PC-9 (cell line): Measurements from ENCODE around the gene PLEKHG1. TPM values are rescaled to one million over a fixed set of nuclear protein-coding genes. Genes with fewer than 3 reads are reported as not detected.

Experiments
- BruUV-seq: library from RNA; stranded (reverse); fragments of 400-500 nt; replicated peaks from 2 replicates; lab custom pipeline; 2021; lab: Mats Ljungman, UMichigan
- CTCF ChIA-PET: fragments of 300-600 bp; sonication (Branson Sonifier 250); formaldehyde crosslinking; loops from one replicate; lab custom pipeline; 2022; ENCODE audit warnings: antibody characterized with exemption; lab: Charles Lee
- POLR2A ChIA-PET: fragments of 300-600 bp; sonication (Branson Sonifier 250); formaldehyde crosslinking; loops from one replicate; lab custom pipeline; 2022; ENCODE audit warnings: antibody characterized with exemption; ENCODE audit not compliant: unreplicated experiment; lab: Charles Lee
- DNase-seq, 2 experiments: peaks; one replicate each; pipeline versions ENCODE4 v3.0.0 to v3.0.0-alpha.2; 2015 to 2022; ENCODE audit warnings: mixed read lengths in 1 of 2
- H2AFZ ChIP-seq: fragments of 200-600 bp; sonication (generic); 2 replicates; pipeline ENCODE4 v1.8.1; 2017; ENCODE audit warnings: antibody characterized with exemption
- H3F3A ChIP-seq: fragments of 200-600 bp; sonication (generic); 2 replicates; pipeline ENCODE4 v1.8.1; 2017; ENCODE audit warnings: antibody characterized with exemption, mild to moderate bottlenecking, low read depth; ENCODE audit not compliant: insufficient read depth
- H3K27ac ChIP-seq: fragments of 200-600 bp; sonication (generic); 2 replicates; pipeline ENCODE4 v1.6.1; 2016; ENCODE audit warnings: mixed run types
- H3K27me3 ChIP-seq: fragments of 200-600 bp; sonication (generic); 2 replicates; pipeline ENCODE4 v1.6.1; 2016; ENCODE audit warnings: low read depth, mixed run types; ENCODE audit not compliant: insufficient read depth
- H3K36me3 ChIP-seq: fragments of 200-600 bp; sonication (generic); 2 replicates; pipeline ENCODE4 v1.6.1; 2016; ENCODE audit warnings: low read depth, mixed run types
- H3K4me1 ChIP-seq: fragments of 200-600 bp; sonication (generic); replicated peaks from 2 replicates; pipeline ENCODE4 v1.6.1; 2016; ENCODE audit warnings: mixed run types; ENCODE audit not compliant: insufficient read depth
- H3K4me2 ChIP-seq: fragments of 200-600 bp; sonication (generic); 2 replicates; pipeline ENCODE4 v1.6.1; 2017; ENCODE audit warnings: mixed run types
- H3K4me3 ChIP-seq: fragments of 200-600 bp; sonication (generic); 2 replicates; pipeline ENCODE4 v1.6.1; 2016; ENCODE audit warnings: mixed run types
- H3K79me2 ChIP-seq: fragments of 200-600 bp; sonication (generic); 2 replicates; pipeline ENCODE4 v1.6.1; 2017; ENCODE audit warnings: low read depth, mixed run types
- H3K9me2 ChIP-seq: fragments of 200-600 bp; sonication (generic); 2 replicates; pipeline ENCODE4 v1.8.1; 2017; ENCODE audit warnings: mild to moderate bottlenecking; ENCODE audit not compliant: insufficient read depth
- H3K9me3 ChIP-seq: fragments of 200-600 bp; sonication (generic); 2 replicates; pipeline ENCODE4 v1.8.1; 2016; ENCODE audit warnings: low read depth; ENCODE audit not compliant: insufficient read depth
- H4K20me1 ChIP-seq: fragments of 200-600 bp; sonication (generic); 2 replicates; pipeline ENCODE4 v1.8.1; 2017; ENCODE audit not compliant: insufficient read depth
- CTCF ChIP-seq: fragments of 200-600 bp; sonication (generic); conservative IDR thresholded peaks from 2 replicates; pipeline ENCODE4 v1.6.1; 2017; ENCODE audit warnings: mixed run types, antibody characterized with exemption, mild to moderate bottlenecking, moderate library complexity
- EZH2 ChIP-seq: fragments of 200-600 bp; sonication (generic); IDR thresholded peaks from 2 replicates; pipeline ENCODE4 v1.8.0; 2017; ENCODE audit warnings: antibody characterized with exemption, low read depth
- intact Hi-C: fragments of 100-400 bp; cut with micrococcal nuclease; formaldehyde crosslinking; loops from one replicate; pipeline ENCODE4 v1.10.0; 2022; ENCODE audit not compliant: unreplicated experiment
- total RNA-seq: library from RNA; stranded (reverse); gene quantifications from 2 replicates; pipeline ENCODE4 v1.2.3, GENCODE V29; 2021

Gene PLEKHG1
- total RNA-seq, 1 experiment from 2014 or later: 8.9 TPM

DNA sequence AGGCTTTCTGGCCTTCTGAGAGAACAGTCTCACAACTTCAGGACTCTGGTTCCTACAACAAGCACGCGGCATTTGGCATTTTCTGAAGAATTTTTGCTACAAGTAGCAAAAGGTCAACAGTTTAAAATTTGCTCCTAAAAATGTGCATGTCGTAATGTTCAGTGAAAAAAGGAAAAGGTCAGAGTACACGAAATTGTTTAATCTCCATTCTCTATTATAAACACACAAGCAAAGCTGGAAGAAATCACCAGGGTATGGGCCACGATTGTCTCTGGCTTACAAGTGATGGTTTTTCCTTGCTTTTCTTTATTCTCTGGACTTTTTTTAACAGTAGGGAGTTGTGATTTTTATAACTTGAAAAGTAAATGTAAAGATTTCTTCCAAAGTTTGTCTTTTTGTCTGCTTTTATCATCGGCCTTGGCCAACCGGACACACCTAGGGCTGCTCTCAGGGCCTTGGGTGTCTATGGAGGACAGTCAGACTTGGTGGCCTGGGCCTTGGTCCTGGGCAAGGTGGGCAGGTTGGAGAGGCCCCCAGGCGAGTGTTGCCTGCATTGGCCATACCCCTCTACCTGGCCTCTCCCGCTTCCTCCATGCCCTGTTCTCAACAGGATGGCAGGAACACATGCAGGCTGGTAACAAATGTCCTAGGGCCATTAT, 32.4 kb downstream of the PLEKHG1 start:
- no peaks in the 10 kb centered on the region for H3K9me3 ChIP-seq
- no peaks in the 10 kb centered on the region for H3K4me1 ChIP-seq
- no peak overlapping the region for H2AFZ ChIP-seq
- H3K4me3 ChIP-seq: no peak overlapping the region
- no peaks in the 10 kb centered on the region for H3K9me2 ChIP-seq
- POLR2A ChIA-PET: no interaction called here
- TF ChIP-seq CTCF (no peak), EZH2 (no peak)
- no peak for DNase-seq
- no peak overlapping the region for H3K27ac ChIP-seq
- H3K27me3 ChIP-seq: no peaks in the 10 kb centered on the region
- CTCF ChIA-PET: no interaction called here
- no peaks in the 10 kb centered on the region for H3K79me2 ChIP-seq
- no peaks in the 10 kb centered on the region for H4K20me1 ChIP-seq
- BruUV-seq: no TSS peak
- no peak overlapping the region for H3K4me2 ChIP-seq
- no peaks in the 10 kb centered on the region for H3K36me3 ChIP-seq
- no peaks in the 10 kb centered on the region for H3F3A ChIP-seq
- intact Hi-C loops: no loop called here

DNA sequence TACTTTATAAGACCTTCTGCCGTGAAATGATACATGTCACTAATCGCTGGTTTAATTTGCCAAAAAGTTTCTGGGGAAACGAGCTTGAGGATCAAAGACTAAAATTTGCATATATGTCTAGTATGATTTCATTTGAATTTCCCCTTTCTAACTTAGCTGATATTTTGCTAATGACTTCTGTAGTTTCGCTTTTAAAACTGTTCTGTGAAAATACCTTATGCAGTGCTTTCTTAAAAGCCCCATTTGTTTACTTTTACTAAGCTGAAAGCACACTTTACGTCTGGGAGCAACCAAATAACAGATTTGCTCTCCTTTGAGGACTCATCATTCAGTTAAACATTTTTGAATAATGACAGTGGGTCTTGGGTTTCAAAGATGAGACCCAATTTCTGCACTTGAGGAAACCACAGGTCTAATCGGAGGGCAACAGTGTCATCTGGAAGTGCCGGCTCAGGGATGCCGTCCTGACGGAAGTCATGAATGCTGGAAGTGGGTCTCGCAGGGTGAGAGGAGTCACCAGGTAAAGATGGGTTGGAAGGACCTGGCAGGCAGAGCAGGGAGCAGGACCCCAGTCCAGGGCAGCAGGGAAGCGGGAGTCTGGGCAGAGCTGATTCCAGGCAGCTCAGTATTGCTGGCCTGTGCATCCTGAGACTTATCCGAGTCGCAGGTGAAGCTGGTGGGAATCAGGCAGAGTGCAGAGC, 33.2 kb downstream of the PLEKHG1 start:
- intact Hi-C loops: no loop called here
- POLR2A ChIA-PET: interaction anchor here (0.6 kb wide), 1 partner anchor 14 kb away, joined by 4 read pairs; no protein-coding TSS in a partner anchor

GRCh38 chr6:150633486-150633834, 33.8 kb downstream of the PLEKHG1 start:
- Histone ChIP-seq H3F3A (0 out of 2 replicates have a peak, but pooled peaks cover 3% of the 10 kb centered on the region), H3K4me1 (peaks cover 4% of the 10 kb centered on the region), H3K27me3 (no peaks in the 10 kb centered on the region), H3K27ac (no peak overlapping the region), H3K79me2 (no peaks in the 10 kb centered on the region), H3K9me3 (no peaks in the 10 kb centered on the region), H3K36me3 (no peaks in the 10 kb centered on the region), H3K4me3 (no peak overlapping the region), H2AFZ (no peak overlapping the region), H3K9me2 (no peaks in the 10 kb centered on the region), H4K20me1 (no peaks in the 10 kb centered on the region), H3K4me2 (no peak overlapping the region)
- intact Hi-C loops: no loop called here
- CTCF ChIA-PET: no interaction called here
- BruUV-seq: no TSS peak
- DNase-seq: no peak
- POLR2A ChIA-PET: interaction anchor here (0.6 kb wide), 1 partner anchor 13 kb away, joined by 4 read pairs; no protein-coding TSS in a partner anchor
- no peak for TF ChIP-seq EZH2

More for the DNA sequence above, 33.2 kb downstream of the PLEKHG1 start:
- H3K27me3 ChIP-seq: no peaks in the 10 kb centered on the region
- H4K20me1 ChIP-seq: no peaks in the 10 kb centered on the region
- H2AFZ ChIP-seq: no peak overlapping the region
- TF ChIP-seq CTCF (no peak), EZH2 (no peak)
- H3K9me2 ChIP-seq: no peaks in the 10 kb centered on the region
- no peaks in the 10 kb centered on the region for H3K4me1 ChIP-seq
- H3F3A ChIP-seq: no peaks in the 10 kb centered on the region
- no peak overlapping the region for H3K27ac ChIP-seq
- no TSS peak for BruUV-seq
- H3K4me3 ChIP-seq: no peak overlapping the region
- H3K79me2 ChIP-seq: no peaks in the 10 kb centered on the region
- CTCF ChIA-PET: no interaction called here
- H3K9me3 ChIP-seq: no peaks in the 10 kb centered on the region
- DNase-seq: no peak
- H3K4me2 ChIP-seq: no peak overlapping the region
- H3K36me3 ChIP-seq: no peaks in the 10 kb centered on the region
